Mesenteric fat pad (tissue), 1 donor: ENCODE results near the gene RNF215. TPM values are rescaled to one million over a fixed set of nuclear protein-coding genes. Genes with fewer than 3 reads are reported as not detected.

ENCODE experiments used
- DNase-seq: peaks from one replicate; pipeline ENCODE4 v3.0.0-alpha.2; 2020; ENCODE audit warnings: low spot score
- total RNA-seq: library from RNA; stranded (reverse); fragmentation: NEBNext Ultra II Directional; extraction: Animal tissue kit (Norgen Biotek cat#: 25700); gene quantifications from one replicate; pipeline ENCODE4 v1.2.1, GENCODE V29; 2021
- donor health status: DM: yes; HTN: yes; CAD: no.

Gene RNF215
- total RNA-seq, 1 donor from 2014 or later = 9.1 TPM

DNA sequence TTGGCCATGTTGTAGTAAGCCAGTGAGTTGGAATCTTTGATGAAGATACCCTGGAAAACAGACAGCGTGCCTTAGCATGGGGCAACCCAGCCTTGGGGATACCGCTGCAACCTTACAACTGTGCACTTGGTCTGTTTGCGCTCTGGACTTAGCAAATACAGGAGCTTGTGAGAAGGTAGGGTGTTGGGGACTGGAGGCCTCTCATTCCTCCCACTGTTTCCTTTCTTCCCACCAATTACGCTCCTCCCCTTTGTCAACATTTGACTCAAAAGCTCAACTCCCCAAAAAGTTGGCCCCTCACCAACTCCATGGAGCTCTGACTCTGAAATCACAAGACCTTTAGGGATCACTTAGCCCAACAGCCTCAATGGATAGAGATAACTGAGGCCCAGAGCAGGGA is 52.6 kb downstream of the RNF215 start:
- no peak for DNase-seq

DNA sequence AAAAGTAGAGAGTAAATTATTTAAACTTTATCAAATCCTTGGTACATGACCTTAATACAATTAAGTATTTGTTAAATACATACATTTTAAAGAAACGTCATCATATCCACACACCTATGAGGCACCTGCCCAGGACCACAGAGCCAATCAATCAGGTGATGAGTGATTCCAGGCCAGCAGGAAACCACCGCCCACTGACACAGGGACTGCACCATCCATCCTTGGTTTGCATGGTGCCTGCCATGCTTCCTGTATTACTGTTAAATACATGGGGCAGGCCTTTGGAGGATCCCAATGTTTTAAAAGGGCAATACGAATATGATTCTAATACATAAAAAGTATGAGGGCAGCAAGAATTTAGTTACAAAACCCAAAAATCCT is 53.5 kb downstream of the RNF215 start:
- DNase-seq = no peak

DNA sequence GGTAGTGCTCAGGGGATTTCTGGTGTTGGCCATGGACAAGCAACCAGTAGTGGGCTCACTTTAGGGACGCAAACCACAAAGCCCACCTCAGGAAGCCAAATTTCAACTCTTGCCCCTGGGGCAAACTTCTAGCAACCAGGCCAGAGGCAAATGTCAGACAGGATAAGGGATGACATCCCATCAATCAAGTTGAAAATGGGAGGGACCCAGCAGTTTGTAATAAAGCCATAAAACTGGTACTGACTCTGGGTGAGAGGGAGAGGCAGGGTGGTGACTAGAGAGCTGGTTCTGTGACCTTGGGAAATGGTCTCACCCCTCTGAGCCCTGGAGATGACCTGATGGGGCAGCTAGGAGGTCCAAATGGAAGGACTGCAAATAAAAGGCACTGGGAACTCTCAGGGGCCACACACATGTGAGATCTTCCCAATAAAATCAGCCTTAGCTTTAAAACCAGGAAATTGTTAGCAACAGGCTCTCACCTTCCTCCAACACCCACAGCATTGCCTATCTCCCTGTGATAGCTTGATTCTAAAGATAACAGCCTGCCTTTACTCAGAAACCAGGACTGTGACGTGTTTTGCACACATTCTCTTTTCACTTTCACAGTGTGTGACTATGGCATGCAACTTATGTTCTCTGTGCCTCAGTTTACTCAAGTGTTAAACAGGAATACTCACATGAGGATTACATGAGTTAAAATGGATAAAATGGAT is 54.1 kb downstream of the RNF215 start:
- no peak for DNase-seq

DNA sequence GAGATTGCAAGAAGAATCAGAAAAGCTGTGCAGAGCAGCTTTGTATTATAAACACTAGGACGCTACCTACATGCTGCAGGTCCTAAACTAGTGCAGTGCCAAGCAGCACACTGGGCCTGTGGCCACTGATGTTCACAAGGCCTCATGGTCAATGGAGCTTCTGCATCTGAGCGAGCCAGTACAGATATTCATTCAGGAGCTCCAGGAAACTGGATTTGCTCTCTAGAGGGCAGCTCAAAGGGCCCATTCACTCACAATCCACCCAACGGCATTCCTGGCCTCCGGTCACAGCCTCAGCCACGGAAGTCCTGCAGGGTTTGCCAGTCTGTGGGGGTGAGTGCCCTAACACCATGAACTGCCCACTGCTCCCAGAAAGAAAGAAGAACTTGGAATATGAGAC is 54.7 kb downstream of the RNF215 start:
- no peak for DNase-seq

Other genes starting within 250 kb of the RNF215 start
- gene LIF, start 140.7 kb downstream of the RNF215 start, total RNA-seq = 34.8 TPM
- gene OSM, start 120.6 kb downstream of the RNF215 start, total RNA-seq = 8.0 TPM
- gene CASTOR1, start 97.9 kb downstream of the RNF215 start, total RNA-seq = 11.6 TPM
- 25.8 TPM for gene TBC1D10A, start 60.5 kb downstream of the RNF215 start, total RNA-seq
- gene SF3A1, start 30.5 kb downstream of the RNF215 start, total RNA-seq = 119 TPM
- 0.77 TPM for gene CCDC157, start 30.4 kb downstream of the RNF215 start, total RNA-seq
- 3.4 TPM for gene SEC14L2, start 9.6 kb upstream of the RNF215 start, total RNA-seq
- gene MTFP1, start 38.4 kb upstream of the RNF215 start, total RNA-seq = 13.3 TPM
- gene SEC14L3, start 84.6 kb upstream of the RNF215 start, total RNA-seq = not detected
- not detected for gene SEC14L4, start 118.3 kb upstream of the RNF215 start, total RNA-seq
- gene SEC14L6, start 159.3 kb upstream of the RNF215 start, total RNA-seq = not detected
- gene GAL3ST1, start 187.3 kb upstream of the RNF215 start, total RNA-seq = not detected
- 59.4 TPM for gene PES1, start 204.5 kb upstream of the RNF215 start, total RNA-seq
- 46.5 TPM for gene TCN2, start 219.8 kb upstream of the RNF215 start, total RNA-seq
- gene SLC35E4, start 248.4 kb upstream of the RNF215 start, total RNA-seq = 3.7 TPM